LNCaP clone FGC (cell line): ENCODE data around the gene THOC6.

Experiments used
- DNase-seq: peaks from one replicate; pipeline ENCODE4 v3.0.0-alpha.2; 2011; ENCODE audit warnings: low read depth
- H3K4me3 ChIP-seq: 2 replicates; pipeline ENCODE4 v1.5.1; 2011; ENCODE audit warnings: mild to moderate bottlenecking, low read depth, low read length, control low read depth
- TF ChIP-seq, protein P1 (sequence below): IDR thresholded peaks from 2 replicates; pipeline ENCODE4 v1.5.1; 2012; ENCODE audit warnings: mild to moderate bottlenecking; ENCODE audit not compliant: control insufficient read depth, insufficient read depth; ENCODE audit errors: extremely low read depth

Gene THOC6

DNA sequence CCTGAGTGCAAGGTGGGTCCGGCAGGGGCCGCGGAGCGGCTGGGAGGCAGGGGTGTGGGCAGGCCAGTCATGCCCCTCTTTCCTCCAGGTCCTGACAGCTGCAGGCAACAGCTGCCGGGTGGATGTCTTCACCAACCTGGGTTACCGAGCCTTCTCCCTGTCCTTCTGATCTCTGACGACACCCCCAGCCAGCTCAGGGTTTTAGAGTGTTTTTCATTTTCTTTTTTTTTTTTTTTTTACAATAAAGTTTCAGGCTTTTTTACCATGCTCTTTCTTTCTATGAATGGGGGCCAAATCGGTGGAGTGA is 3.6 kb downstream of the THOC6 start:
- TF ChIP-seq, protein P1, sequence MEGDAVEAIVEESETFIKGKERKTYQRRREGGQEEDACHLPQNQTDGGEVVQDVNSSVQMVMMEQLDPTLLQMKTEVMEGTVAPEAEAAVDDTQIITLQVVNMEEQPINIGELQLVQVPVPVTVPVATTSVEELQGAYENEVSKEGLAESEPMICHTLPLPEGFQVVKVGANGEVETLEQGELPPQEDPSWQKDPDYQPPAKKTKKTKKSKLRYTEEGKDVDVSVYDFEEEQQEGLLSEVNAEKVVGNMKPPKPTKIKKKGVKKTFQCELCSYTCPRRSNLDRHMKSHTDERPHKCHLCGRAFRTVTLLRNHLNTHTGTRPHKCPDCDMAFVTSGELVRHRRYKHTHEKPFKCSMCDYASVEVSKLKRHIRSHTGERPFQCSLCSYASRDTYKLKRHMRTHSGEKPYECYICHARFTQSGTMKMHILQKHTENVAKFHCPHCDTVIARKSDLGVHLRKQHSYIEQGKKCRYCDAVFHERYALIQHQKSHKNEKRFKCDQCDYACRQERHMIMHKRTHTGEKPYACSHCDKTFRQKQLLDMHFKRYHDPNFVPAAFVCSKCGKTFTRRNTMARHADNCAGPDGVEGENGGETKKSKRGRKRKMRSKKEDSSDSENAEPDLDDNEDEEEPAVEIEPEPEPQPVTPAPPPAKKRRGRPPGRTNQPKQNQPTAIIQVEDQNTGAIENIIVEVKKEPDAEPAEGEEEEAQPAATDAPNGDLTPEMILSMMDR, result no peak
- DNase-seq, result no peak

DNA sequence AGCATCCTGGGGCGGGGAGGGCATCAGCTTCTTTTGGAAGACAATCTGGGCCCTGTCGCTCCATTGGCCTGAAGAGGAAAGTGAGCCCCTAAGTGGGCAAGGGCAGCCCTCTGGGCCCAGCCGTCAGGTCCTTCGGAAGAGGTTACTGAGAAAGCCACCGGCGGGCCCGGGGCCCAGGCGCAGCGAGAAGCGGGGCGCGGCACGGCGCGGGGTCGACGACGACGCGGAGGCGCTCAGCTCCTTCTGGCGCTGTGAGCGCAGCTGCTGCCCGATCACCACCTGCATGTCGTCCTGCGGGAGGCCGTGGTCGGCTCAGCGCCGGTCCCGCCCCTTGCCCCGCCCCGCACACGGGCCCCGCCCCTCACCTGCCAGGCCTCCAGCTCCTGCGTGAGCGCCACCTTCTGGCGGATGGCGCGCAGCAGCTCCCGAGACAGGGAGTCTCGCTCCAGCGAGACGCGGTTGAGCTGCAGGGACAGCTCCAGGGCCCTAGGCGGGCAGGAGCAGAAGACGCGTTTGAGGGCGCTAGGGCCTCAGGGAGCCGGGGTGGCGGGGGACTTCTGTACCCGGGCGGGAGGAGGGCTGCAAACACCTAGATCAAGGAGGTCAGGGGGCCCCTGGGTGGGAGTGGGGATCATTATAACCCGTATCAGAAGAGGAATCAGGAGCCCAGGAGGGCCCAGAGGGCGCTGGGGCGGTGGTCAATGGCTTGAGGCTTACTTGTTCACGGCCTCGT is 4.3 kb downstream of the THOC6 start:
- H3K4me3 ChIP-seq, result peak overlapping the region; percentile 28; the same call in 1 of the 2 replicates
- TF ChIP-seq, protein P1, result peak; percentile 98
- DNase-seq, result no peak

More for the DNA sequence above, 3.6 kb downstream of the THOC6 start:
- no peak overlapping the region; the same call in 1 of the 2 replicates for H3K4me3 ChIP-seq

DNA sequence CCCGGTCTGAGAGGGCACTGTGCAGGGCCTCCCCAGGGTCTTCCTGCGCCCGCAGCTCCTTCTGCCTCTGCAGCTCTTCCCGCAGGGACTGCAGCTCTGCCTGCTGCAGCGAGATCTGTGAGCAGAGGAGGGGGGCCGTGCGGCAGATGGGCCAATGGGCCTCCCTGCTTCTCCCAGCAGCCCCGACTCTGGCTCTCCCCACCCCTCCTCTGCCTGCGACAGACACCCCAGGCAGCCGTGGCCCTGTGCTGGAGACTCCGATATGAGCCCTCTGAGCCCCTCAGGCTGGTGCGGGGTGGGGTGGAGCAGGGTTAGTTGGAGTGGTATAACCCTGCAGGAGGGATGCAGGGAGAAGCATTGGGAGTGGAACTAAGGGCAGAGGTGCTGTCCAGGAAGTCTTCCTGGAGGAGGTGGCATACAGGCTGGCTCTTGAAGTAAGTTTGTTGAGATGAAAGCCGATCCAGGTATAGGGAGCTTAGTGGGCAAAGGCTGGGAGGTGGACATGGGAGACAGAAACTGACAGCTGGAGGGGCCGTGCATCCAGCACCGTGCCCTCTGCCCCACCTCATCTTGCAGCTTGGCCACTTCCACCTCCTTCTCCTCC is 5.0 kb downstream of the THOC6 start:
- TF ChIP-seq, protein P1, result no peak
- H3K4me3 ChIP-seq, result no peak overlapping the region
- DNase-seq, result no peak

DNA sequence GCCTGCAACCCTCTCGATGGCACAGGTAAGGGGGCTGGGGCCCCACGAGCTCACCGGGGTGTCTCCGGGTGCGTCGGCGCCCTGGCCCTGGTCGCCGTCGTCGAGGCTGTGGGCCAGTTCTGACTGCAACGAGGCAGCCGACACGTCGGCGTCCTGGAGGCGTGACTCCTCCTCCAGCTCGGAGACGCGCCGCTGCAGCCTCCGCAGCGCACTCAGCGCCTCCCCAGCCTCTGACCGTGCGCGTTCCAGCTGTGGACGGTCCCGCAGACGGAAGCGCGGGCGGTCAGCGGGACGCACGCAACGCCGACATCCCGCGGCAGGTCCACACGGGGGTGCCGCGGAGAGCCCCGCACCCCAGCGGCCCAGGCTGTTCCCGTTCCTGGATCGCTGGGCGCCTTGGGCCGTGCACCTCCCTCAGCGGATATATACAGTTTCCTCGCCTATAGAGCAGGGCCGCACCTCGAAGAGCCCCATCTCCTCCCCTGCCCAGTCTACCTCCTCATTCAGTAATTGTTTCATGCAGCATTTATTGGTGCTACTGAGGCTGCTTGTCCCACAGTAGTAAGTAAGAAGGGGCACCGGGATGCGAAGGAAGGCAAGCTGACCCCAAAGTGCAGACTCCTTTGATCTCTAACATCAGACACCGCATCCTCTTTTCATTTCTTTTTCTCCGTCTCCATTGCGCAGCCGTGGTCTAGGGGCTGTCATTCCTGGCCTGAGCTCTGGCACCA is 5.8 kb downstream of the THOC6 start:
- DNase-seq, result no peak
- H3K4me3 ChIP-seq, result no peak overlapping the region
- TF ChIP-seq, protein P1, result no peak

DNA sequence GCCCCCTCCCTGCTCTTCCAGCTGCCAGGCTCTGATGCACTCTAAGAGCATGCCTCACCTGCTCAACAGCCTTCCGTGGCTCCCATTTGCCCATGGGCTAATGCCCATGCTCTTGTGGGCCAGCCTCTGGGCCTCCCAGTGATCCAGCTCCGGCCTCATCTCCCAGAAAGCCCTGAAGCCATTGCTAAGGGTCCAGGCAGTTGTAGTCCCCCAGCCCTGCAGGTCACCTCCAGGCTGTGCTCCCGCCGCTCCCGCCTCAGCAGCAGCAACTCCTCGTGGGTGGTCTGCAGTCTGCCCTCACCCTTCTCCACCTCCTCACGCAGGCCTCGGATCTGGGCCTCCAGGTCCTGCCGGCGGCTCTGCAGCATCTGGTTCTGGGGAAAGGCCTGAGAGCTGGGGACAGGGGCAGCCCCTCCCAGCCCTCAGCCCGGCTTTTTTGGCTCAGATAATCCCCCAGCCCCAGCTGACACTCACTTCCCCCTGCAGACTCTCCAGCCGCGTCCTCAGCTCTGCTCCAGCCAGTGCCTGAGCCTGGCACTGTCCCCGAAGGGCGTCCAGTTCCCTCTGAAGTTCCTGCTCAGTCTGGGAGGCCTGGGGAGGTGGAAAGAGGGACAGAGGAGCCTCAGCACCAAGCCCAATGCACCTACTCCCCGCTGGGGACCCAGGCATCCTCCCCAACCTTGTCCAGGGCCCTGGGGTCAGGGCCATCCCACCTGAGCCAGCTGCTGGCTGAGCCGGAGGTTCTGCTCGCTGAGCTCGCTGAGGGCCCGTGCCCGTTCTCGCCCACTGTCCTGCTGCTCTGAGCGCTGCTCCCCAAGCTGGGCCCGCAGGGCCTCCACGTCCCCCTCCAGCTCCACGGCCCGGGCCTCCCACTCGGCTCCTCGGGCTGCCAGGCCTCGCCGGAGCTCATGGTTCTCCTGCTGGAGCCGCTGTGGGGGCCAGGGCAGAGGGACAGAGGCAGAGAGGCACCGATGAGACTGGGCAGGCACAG is 6.7 kb downstream of the THOC6 start:
- H3K4me3 ChIP-seq, result no peak overlapping the region
- DNase-seq, result no peak
- TF ChIP-seq, protein P1, result no peak

DNA sequence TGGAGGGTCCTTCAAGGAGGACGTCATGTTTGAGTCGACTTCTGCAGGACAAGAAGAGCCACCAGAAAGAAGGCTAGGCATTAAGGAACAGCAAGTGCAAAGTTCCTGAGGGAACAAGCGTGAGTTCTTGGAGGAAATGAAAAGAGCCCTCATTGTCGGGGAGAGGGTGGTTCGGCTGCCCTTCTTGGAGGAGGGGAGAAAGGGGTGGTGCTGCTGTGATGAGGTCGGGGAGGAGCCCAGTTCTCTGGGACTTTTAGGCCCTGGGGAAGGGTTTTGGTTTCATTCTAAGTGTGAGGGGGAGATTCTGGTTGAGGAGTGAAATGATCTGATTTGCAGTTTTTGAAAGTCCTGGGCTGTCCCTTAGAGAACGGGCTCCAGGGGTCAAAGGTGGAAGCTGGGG is 8.8 kb downstream of the THOC6 start:
- TF ChIP-seq, protein P1, result no peak
- H3K4me3 ChIP-seq, result no peak overlapping the region
- no peak for DNase-seq
